Coronary artery (tissue), 2 donors: ENCODE results near the gene HDAC11.

Experiments
- DNase-seq: peaks from one replicate; pipeline ENCODE4 v3.0.0-alpha.2; 2017; ENCODE audit warnings: low spot score
- H3K27ac ChIP-seq, 2 donors: fragments of 200-600 bp; sonication (generic); one replicate each; pipeline ENCODE4 v1.5.1; 2016 to 2019
- H3K4me3 ChIP-seq: fragments of 200-600 bp; sonication (generic); 2 replicates; pipeline ENCODE4 v1.5.1; 2016; ENCODE audit warnings: mild to moderate bottlenecking, moderate library complexity
- CTCF ChIP-seq: fragments of 200-600 bp; sonication (generic); IDR thresholded peaks from one replicate; pipeline ENCODE4 v1.5.1; 2019; ENCODE audit warnings: antibody characterized with exemption

HDAC11 gene

DNA sequence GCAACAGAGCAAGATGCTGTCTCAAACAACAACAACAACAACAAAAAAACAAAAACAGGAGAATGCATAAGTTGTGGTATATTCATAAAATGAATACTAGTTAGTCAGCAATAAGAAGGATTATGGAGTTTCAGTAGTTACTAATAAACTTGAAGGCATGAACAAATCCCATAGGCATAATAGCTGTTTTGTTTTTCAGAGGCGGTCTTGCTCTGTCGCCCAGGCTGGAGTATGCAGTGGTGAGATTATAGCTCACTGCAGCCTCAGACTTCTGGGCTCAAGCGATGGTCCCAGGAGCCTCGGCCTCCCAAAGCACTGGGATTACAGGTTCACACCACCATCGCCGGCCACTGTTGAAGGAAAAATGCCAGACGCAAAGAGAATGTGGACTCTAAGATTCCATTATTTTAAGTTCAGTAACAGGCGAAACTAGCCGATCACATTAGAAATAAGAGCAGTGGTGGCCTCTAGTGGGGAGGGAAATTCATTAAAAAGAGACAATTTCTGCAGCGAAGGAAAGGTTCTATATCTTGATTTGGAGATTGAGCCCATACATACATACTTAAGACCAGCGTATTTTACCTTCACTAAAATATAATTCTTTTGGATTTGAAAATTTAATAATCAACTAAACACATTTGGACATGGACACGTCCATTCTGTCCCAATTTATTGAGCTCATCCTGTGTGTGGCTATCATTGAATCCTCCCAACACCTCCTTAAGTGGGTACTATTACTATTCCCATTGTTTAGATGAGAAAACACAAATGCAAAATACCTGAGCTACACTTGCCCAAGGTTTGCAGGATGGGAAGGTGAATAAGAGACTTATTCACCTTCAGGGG is 27.4 kb upstream of the HDAC11 start:
- DNase-seq: no peak
- peak overlapping the region; percentile 67 for H3K4me3 ChIP-seq
- H3K27ac ChIP-seq: peak overlapping the region; percentile 71 to 83
- TF ChIP-seq CTCF: peak; percentile 59

DNA sequence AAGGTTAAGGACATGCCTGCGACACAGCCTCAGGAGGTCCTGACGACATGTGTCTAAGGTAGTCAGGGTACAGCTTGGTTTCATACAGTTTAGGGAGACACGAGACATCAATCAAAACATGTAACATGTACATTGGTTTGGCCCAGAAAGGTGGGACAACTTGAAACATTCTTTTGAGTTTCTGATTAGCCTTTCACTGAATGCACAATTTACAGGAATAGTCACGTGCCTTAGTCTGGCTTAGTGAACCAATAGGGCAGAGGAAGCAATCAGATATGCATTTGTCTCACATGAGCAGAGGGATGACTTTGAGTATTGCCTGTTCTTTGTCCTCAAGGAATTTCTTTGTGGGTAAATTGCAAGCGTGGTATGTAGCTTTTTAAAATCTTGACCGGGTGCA is 24.5 kb upstream of the HDAC11 start:
- DNase-seq: no peak
- Histone ChIP-seq H3K27ac (no peak overlapping the region), H3K4me3 (no peak overlapping the region)
- TF ChIP-seq CTCF: no peak

DNA sequence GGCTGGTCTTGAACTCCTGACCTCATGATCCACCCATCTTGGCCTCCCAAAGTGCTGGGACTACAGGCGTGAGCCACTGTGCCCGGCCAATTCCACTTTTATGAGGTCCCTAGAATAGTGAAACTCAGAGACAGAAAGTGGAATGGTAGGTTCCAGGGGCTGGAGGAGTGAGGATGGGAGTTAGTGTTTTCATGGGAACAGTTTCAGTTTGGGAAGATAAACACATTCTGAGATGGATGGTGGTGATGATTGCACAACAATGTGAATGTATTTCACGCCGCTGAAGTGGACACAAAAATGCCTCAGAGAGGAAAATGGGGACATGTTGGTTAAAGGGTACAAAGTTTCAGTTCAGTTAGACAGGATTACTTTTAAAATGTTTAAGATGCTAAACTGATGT is 22.5 kb upstream of the HDAC11 start:
- no peak for DNase-seq
- TF ChIP-seq CTCF: no peak
- H3K27ac ChIP-seq: no peak overlapping the region
- H3K4me3 ChIP-seq: no peak overlapping the region

DNA sequence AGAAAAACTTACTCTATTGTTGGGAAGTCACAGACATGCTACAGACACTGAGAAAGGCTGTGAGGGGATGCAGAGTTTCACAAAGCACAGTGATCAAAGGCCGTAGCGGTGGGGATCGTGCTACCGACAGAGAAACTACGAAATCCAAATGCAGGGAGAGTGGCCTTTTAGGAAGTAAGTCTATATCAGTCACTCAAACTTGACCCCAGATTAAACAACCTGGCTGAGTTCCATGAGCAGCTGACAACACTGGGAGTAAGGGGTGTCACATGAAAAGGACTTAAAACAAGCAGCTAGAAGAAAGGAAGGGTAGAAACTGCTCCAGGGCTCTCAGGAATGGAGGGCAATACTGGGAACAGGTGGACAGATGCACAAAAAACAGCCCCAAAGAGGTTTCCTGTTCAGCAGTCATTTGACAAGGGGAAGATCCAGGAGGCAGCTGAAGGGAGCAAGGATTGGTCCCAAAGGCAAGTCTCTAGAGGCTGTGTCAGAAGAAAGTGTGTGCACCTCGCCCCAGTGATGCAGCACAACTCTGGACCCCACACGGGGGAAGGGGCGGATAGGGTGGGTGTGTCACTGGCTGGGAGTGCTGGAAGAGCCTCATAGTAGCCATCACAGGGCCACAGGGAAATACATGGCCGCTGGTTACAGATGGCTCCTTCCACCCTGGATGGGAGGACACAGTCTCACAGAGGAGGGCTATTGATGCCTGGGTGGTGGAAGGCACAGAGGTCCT is 20.3 kb upstream of the HDAC11 start:
- no peak overlapping the region for H3K4me3 ChIP-seq
- DNase-seq: no peak
- no peak overlapping the region for H3K27ac ChIP-seq
- TF ChIP-seq CTCF: no peak

- Histone ChIP-seq H3K4me3 (no peak overlapping the region), H3K27ac (no peak overlapping the region)
- DNase-seq: no peak
- TF ChIP-seq CTCF: no peak
Observed at GRCh38 chr3:13460341-13460736, 19.8 kb upstream of the HDAC11 start.

- H3K27ac ChIP-seq: no peak overlapping the region
- peak; percentile 20 for TF ChIP-seq CTCF
- no peak for DNase-seq
- no peak overlapping the region for H3K4me3 ChIP-seq
Observed at GRCh38 chr3:13461169-13462124, 18.7 kb upstream of the HDAC11 start.
